HL-60 (cell line): ENCODE data around the gene AMN.

Experiments used
- DNase-seq, 2 experiments: peaks; one replicate each; pipeline ENCODE4 v3.0.0-alpha.2; 2010 to 2020; ENCODE audit warnings: low read depth in 1 of 2, low spot score in 1 of 2
- H3K27ac ChIP-seq: fragments of 250-450 bp; sonication (Bioruptor Pico); replicated peaks from 2 replicates; pipeline ENCODE4 v1.5.1; 2020; ENCODE audit warnings: mild to moderate bottlenecking, moderate library complexity
- H3K27me3 ChIP-seq: fragments of 250-450 bp; sonication (Bioruptor Pico); 2 replicates; pipeline ENCODE4 v1.5.1; 2021; ENCODE audit warnings: mild to moderate bottlenecking, moderate library complexity; ENCODE audit not compliant: insufficient read depth, poor library complexity, severe bottlenecking
- H3K4me3 ChIP-seq: replicated peaks from 2 replicates; pipeline ENCODE4 v1.5.1; 2011; ENCODE audit warnings: mild to moderate bottlenecking, control low read depth, low read length; ENCODE audit not compliant: insufficient read depth
- GABPA ChIP-seq: IDR thresholded peaks from 2 replicates; pipeline ENCODE4 v1.6.1; 2012; ENCODE audit warnings: low read depth
- POLR2AphosphoS5 ChIP-seq: IDR thresholded peaks from 2 replicates; pipeline ENCODE4 v1.6.1; 2012; ENCODE audit warnings: low read depth
- SPI1 ChIP-seq: IDR thresholded peaks from 2 replicates; pipeline ENCODE4 v1.6.1; 2012; ENCODE audit warnings: low read depth, mild to moderate bottlenecking, borderline replicate concordance
- TF ChIP-seq, protein P1 (sequence below): IDR thresholded peaks from one replicate; pipeline ENCODE4 v1.5.1; 2011; ENCODE audit warnings: low read length, control low read depth, inconsistent platforms; ENCODE audit not compliant: insufficient read depth
- TF ChIP-seq, protein P2 (sequence below): IDR thresholded peaks from 2 replicates; pipeline ENCODE4 v1.6.1; 2012; ENCODE audit warnings: low read depth; ENCODE audit not compliant: insufficient replicate concordance

AMN gene

DNA sequence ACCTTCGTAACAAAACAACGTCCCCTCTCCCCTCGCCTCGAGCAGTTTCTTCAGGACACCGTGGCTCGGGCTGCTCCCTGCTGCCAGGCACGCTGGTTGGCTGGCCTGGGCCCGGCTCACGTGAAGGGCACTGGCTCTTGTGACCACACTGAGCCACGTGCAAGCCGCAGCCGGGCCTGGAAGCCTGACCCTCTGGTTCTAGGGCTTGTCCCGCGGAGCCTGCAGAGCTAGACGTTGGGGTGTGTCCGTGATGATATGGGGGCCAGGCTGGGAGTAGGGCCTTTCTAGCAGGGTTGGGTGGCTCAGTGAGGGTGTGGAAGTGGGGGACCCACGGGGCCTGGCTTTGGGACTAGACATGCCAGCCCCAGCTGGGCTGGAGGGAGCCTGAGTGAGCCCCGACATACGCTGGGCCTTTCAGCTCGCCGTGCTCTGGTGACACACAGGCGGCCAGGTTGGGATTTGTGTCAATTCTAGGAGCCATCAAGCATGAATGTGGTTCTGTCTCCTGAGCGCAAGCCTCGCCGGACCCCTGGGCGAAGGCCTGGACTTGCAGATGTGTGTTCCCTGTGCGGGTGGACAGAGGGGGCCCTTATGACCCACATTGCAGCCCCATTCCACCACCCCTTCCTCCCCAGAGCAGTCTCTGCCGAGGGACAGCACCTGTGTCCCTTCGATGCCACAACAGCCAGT is 13.6 kb upstream of the AMN start:
- Histone ChIP-seq H3K27ac (no peak overlapping the region), H3K27me3 (no peaks in the 10 kb centered on the region), H3K4me3 (no peak overlapping the region)
- no peak for DNase-seq
- TF ChIP-seq POLR2AphosphoS5 (no peak), GABPA (no peak), SPI1 (no peak)
- TF ChIP-seq, protein P1, sequence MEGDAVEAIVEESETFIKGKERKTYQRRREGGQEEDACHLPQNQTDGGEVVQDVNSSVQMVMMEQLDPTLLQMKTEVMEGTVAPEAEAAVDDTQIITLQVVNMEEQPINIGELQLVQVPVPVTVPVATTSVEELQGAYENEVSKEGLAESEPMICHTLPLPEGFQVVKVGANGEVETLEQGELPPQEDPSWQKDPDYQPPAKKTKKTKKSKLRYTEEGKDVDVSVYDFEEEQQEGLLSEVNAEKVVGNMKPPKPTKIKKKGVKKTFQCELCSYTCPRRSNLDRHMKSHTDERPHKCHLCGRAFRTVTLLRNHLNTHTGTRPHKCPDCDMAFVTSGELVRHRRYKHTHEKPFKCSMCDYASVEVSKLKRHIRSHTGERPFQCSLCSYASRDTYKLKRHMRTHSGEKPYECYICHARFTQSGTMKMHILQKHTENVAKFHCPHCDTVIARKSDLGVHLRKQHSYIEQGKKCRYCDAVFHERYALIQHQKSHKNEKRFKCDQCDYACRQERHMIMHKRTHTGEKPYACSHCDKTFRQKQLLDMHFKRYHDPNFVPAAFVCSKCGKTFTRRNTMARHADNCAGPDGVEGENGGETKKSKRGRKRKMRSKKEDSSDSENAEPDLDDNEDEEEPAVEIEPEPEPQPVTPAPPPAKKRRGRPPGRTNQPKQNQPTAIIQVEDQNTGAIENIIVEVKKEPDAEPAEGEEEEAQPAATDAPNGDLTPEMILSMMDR = no peak
- TF ChIP-seq, protein P2, sequence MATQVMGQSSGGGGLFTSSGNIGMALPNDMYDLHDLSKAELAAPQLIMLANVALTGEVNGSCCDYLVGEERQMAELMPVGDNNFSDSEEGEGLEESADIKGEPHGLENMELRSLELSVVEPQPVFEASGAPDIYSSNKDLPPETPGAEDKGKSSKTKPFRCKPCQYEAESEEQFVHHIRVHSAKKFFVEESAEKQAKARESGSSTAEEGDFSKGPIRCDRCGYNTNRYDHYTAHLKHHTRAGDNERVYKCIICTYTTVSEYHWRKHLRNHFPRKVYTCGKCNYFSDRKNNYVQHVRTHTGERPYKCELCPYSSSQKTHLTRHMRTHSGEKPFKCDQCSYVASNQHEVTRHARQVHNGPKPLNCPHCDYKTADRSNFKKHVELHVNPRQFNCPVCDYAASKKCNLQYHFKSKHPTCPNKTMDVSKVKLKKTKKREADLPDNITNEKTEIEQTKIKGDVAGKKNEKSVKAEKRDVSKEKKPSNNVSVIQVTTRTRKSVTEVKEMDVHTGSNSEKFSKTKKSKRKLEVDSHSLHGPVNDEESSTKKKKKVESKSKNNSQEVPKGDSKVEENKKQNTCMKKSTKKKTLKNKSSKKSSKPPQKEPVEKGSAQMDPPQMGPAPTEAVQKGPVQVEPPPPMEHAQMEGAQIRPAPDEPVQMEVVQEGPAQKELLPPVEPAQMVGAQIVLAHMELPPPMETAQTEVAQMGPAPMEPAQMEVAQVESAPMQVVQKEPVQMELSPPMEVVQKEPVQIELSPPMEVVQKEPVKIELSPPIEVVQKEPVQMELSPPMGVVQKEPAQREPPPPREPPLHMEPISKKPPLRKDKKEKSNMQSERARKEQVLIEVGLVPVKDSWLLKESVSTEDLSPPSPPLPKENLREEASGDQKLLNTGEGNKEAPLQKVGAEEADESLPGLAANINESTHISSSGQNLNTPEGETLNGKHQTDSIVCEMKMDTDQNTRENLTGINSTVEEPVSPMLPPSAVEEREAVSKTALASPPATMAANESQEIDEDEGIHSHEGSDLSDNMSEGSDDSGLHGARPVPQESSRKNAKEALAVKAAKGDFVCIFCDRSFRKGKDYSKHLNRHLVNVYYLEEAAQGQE = no peak

DNA sequence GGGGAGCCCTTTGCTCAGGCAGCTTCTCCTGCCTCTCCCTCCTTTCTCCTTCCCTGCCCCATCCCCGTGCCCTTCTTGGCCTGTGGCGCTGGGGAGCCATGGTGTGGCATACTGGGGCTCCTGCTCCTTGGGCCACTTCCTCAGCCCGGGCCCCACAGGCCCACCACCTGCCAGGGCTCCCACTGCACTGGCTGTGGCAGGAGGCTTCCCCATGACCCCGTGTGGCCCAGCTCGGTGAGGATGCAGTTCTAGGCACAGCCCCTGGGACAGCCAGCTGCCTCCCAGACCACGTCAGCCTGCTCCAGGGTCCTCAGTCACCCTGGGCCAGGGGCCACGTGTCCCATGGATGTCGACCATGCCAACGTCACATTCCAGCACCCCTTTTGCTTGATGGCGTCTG is 13.0 kb upstream of the AMN start:
- no peak overlapping the region for H3K4me3 ChIP-seq
- no peaks in the 10 kb centered on the region for H3K27me3 ChIP-seq
- H3K27ac ChIP-seq = no peak overlapping the region
- DNase-seq = no peak
- TF ChIP-seq POLR2AphosphoS5 (peak; percentile 22; the same call in 1 of the 2 replicates), SPI1 (no peak)

DNA sequence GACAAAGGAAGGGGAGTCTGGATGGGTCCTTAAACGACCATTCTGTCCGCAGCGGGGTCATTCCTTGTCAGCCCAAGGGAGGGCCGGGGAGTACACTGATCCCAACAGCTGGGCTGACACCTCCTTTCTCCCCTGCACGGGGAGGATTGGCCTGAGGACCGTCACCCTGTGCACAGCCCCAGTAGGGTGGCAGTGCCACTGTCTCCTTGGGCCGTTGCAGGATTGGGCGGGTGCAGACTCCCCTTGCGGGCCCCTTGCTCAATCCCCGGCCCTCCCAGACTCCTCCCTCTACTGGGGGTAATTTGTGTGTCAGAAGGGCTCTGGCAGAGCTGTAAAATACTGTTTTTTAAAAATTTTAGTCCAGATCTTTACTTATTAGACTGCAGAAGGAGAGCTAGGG is 12.6 kb upstream of the AMN start:
- TF ChIP-seq POLR2AphosphoS5 (no peak), GABPA (no peak), SPI1 (no peak)
- TF ChIP-seq, protein P2 = no peak
- TF ChIP-seq, protein P1 = no peak
- Histone ChIP-seq H3K27ac (no peak overlapping the region), H3K4me3 (no peak overlapping the region), H3K27me3 (no peaks in the 10 kb centered on the region)
- no peak for DNase-seq

DNA sequence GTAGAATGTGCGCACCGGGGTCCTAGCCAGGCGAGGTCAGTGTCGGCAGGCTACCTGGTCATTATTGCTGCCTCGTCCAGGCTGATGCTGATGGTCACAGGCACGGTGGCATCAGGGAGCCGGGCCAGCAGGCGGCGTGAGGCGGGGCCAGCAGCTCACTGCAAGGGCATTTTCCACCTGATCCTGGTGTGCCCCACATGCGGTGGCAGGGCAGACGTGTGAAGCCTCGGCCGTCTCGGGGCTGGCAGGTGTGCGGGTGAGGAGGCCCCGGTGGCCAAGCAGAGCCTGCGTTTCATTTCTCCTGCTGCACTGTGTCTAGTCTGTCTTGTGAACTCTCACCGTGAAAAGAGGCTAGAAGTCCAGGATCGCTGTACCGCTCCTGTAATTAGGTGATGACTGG is 12.0 kb upstream of the AMN start:
- H3K27ac ChIP-seq = no peak overlapping the region
- DNase-seq = no peak
- H3K4me3 ChIP-seq = no peak overlapping the region
- H3K27me3 ChIP-seq = no peaks in the 10 kb centered on the region
- TF ChIP-seq, protein P1 = no peak
- no peak for TF ChIP-seq GABPA
- no peak for TF ChIP-seq SPI1
- TF ChIP-seq POLR2AphosphoS5 = no peak
- TF ChIP-seq, protein P2 = no peak
